Osteoblast (primary cell): ENCODE results near the gene FOXO6. TPM values are rescaled to one million over a fixed set of nuclear protein-coding genes. Genes with fewer than 3 reads are reported as not detected.

Experiments
- DNase-seq: peaks from one replicate; pipeline ENCODE4 v3.0.0; 2011; ENCODE audit warnings: low spot score, mixed read lengths; ENCODE audit not compliant: insufficient read length; ENCODE audit errors: missing footprints
- H2AFZ ChIP-seq: 2 replicates; pipeline ENCODE4 v1.6.0; 2011; ENCODE audit warnings: mild to moderate bottlenecking, low read length
- H3K27ac ChIP-seq: 2 replicates; pipeline ENCODE4 v1.5.1; 2011; ENCODE audit warnings: mild to moderate bottlenecking, low read depth, low read length, moderate library complexity
- H3K27me3 ChIP-seq: 2 replicates; pipeline ENCODE4 v1.6.0; 2012; ENCODE audit warnings: mild to moderate bottlenecking, control low read depth, inconsistent platforms, low read length, moderate library complexity; ENCODE audit not compliant: insufficient read depth
- H3K36me3 ChIP-seq: 2 replicates; pipeline ENCODE4 v1.5.1; 2011; ENCODE audit warnings: mild to moderate bottlenecking, low read length, control low read depth, moderate library complexity; ENCODE audit not compliant: insufficient read depth
- H3K4me1 ChIP-seq: 2 replicates; pipeline ENCODE4 v1.5.1; 2011; ENCODE audit warnings: mild to moderate bottlenecking, low read length, control low read depth, moderate library complexity; ENCODE audit not compliant: insufficient read depth
- H3K4me2 ChIP-seq: 2 replicates; pipeline ENCODE4 v1.6.0; 2011; ENCODE audit warnings: mild to moderate bottlenecking, low read length; ENCODE audit not compliant: insufficient read depth
- H3K4me3 ChIP-seq: fragments of 200-600 bp; sonication (generic); 3 replicates; pipeline ENCODE4 v1.5.1; 2012; ENCODE audit warnings: mild to moderate bottlenecking, low read length, inconsistent platforms; ENCODE audit not compliant: insufficient read depth
- H3K79me2 ChIP-seq: 2 replicates; pipeline ENCODE4 v1.6.0; 2012; ENCODE audit warnings: mild to moderate bottlenecking, low read length, control low read depth, inconsistent platforms; ENCODE audit not compliant: insufficient read depth
- H3K9me3 ChIP-seq: 2 replicates; pipeline ENCODE4 v1.5.1; 2011; ENCODE audit warnings: low read depth, low read length, control low read depth
- H4K20me1 ChIP-seq: 2 replicates; pipeline ENCODE4 v1.6.0; 2012; ENCODE audit warnings: mild to moderate bottlenecking, low read length, control low read depth; ENCODE audit not compliant: insufficient read depth
- total RNA-seq: library from RNA; depleted of rRNA; stranded (reverse); fragments of >200 nt; gene quantifications from 2 replicates; pipeline ENCODE4 v1.2.3, GENCODE V29; 2012
- TF ChIP-seq, protein P1 (sequence below): IDR thresholded peaks from 2 replicates; pipeline ENCODE4 v1.5.1; 2011; ENCODE audit warnings: mild to moderate bottlenecking, low read depth, low read length, moderate library complexity; ENCODE audit errors: extremely low read depth

Gene FOXO6
- total RNA-seq, 1 donor, result not detected

- no peaks in the 10 kb centered on the region for H4K20me1 ChIP-seq
- no peak overlapping the region for H3K4me2 ChIP-seq
- TF ChIP-seq, protein P1, sequence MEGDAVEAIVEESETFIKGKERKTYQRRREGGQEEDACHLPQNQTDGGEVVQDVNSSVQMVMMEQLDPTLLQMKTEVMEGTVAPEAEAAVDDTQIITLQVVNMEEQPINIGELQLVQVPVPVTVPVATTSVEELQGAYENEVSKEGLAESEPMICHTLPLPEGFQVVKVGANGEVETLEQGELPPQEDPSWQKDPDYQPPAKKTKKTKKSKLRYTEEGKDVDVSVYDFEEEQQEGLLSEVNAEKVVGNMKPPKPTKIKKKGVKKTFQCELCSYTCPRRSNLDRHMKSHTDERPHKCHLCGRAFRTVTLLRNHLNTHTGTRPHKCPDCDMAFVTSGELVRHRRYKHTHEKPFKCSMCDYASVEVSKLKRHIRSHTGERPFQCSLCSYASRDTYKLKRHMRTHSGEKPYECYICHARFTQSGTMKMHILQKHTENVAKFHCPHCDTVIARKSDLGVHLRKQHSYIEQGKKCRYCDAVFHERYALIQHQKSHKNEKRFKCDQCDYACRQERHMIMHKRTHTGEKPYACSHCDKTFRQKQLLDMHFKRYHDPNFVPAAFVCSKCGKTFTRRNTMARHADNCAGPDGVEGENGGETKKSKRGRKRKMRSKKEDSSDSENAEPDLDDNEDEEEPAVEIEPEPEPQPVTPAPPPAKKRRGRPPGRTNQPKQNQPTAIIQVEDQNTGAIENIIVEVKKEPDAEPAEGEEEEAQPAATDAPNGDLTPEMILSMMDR, result no peak
- no peak overlapping the region for H2AFZ ChIP-seq
- no peaks in the 10 kb centered on the region for H3K4me1 ChIP-seq
- H3K9me3 ChIP-seq, result no peaks in the 10 kb centered on the region
- no peak overlapping the region for H3K4me3 ChIP-seq
- no peaks in the 10 kb centered on the region for H3K79me2 ChIP-seq
- no peak for DNase-seq
- H3K27ac ChIP-seq, result no peak overlapping the region
- peaks cover 25% of the 10 kb centered on the region for H3K27me3 ChIP-seq
- no peaks in the 10 kb centered on the region for H3K36me3 ChIP-seq
These were observed 35.8 kb downstream of the FOXO6 start for GRCh38 chr1:41397020-41397419.

- peaks cover 22% of the 10 kb centered on the region for H3K27me3 ChIP-seq
- TF ChIP-seq, protein P1, result no peak
- H3K9me3 ChIP-seq, result no peaks in the 10 kb centered on the region
- no peak overlapping the region for H2AFZ ChIP-seq
- no peak for DNase-seq
- H3K79me2 ChIP-seq, result no peaks in the 10 kb centered on the region
- H4K20me1 ChIP-seq, result no peaks in the 10 kb centered on the region
- H3K27ac ChIP-seq, result no peak overlapping the region
- no peaks in the 10 kb centered on the region for H3K36me3 ChIP-seq
- H3K4me1 ChIP-seq, result no peaks in the 10 kb centered on the region
- no peak overlapping the region for H3K4me2 ChIP-seq
- no peak overlapping the region for H3K4me3 ChIP-seq
These were observed 36.6 kb downstream of the FOXO6 start for GRCh38 chr1:41397753-41398330.

GRCh38 chr1:41399145-41399795 lies 38.0 kb downstream of the FOXO6 start:
- no peak overlapping the region for H3K4me2 ChIP-seq
- no peaks in the 10 kb centered on the region for H4K20me1 ChIP-seq
- H3K4me3 ChIP-seq, result no peak overlapping the region
- no peak overlapping the region for H2AFZ ChIP-seq
- no peak overlapping the region for H3K27ac ChIP-seq
- H3K27me3 ChIP-seq, result peaks cover 25% of the 10 kb centered on the region
- no peaks in the 10 kb centered on the region for H3K79me2 ChIP-seq
- DNase-seq, result no peak
- H3K36me3 ChIP-seq, result no peaks in the 10 kb centered on the region
- H3K9me3 ChIP-seq, result no peaks in the 10 kb centered on the region
- TF ChIP-seq, protein P1, result no peak
- H3K4me1 ChIP-seq, result no peaks in the 10 kb centered on the region

GRCh38 chr1:41400225-41400624 lies 39.0 kb downstream of the FOXO6 start:
- TF ChIP-seq, protein P1, result no peak
- Histone ChIP-seq H4K20me1 (no peaks in the 10 kb centered on the region), H3K4me1 (no peaks in the 10 kb centered on the region), H3K27me3 (peaks cover 19% of the 10 kb centered on the region), H3K4me3 (no peak overlapping the region), H2AFZ (no peak overlapping the region), H3K79me2 (no peaks in the 10 kb centered on the region), H3K36me3 (no peaks in the 10 kb centered on the region), H3K27ac (no peak overlapping the region), H3K4me2 (no peak overlapping the region), H3K9me3 (no peaks in the 10 kb centered on the region)
- no peak for DNase-seq
